Transverse colon (tissue), 4 donors: ENCODE measurements around the gene TENM4.

Experiments
- POLR2AphosphoS5 ChIP-seq, 3 donors: sonication (generic); formaldehyde crosslinking; IDR thresholded peaks; one replicate each; pipeline ENCODE4 v1.6.1; 2016; ENCODE audit warnings: antibody characterized with exemption in 3 of 3
- TF ChIP-seq, protein P1 (sequence below), 5 experiments: fragments of 200-600 bp in 3 of 5; fragments of 450-650 bp in 2 of 5; sonication (generic) in 3 of 5; IDR thresholded peaks; 1 replicate in 2 of 5; 2 replicates in 3 of 5; pipeline ENCODE4 v1.5.1; 2016 to 2017; ENCODE audit warnings: antibody characterized with exemption in 5 of 5, inconsistent platforms in 3 of 5, mild to moderate bottlenecking in 2 of 5, moderate library complexity in 1 of 5

- TF ChIP-seq, protein P1, sequence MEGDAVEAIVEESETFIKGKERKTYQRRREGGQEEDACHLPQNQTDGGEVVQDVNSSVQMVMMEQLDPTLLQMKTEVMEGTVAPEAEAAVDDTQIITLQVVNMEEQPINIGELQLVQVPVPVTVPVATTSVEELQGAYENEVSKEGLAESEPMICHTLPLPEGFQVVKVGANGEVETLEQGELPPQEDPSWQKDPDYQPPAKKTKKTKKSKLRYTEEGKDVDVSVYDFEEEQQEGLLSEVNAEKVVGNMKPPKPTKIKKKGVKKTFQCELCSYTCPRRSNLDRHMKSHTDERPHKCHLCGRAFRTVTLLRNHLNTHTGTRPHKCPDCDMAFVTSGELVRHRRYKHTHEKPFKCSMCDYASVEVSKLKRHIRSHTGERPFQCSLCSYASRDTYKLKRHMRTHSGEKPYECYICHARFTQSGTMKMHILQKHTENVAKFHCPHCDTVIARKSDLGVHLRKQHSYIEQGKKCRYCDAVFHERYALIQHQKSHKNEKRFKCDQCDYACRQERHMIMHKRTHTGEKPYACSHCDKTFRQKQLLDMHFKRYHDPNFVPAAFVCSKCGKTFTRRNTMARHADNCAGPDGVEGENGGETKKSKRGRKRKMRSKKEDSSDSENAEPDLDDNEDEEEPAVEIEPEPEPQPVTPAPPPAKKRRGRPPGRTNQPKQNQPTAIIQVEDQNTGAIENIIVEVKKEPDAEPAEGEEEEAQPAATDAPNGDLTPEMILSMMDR (IDR thresholded peaks at IDR 0.05), result no peak
- TF ChIP-seq POLR2AphosphoS5 (IDR thresholded peaks at IDR 0.05), result no peak
These were observed 45.6 kb upstream of the TENM4 start for GRCh38 chr11:79486242-79486984.
